Activated T-cell treated with anti-CD3 and anti-CD28 coated beads, Interleukin-2, amount 50 U/mL, for 72 hours (primary cell): ENCODE data around the gene NBAS. TPM values are rescaled to one million over a fixed set of nuclear protein-coding genes. Genes with fewer than 3 reads are reported as not detected.

Experiments
- ATAC-seq, 2 donors: fragments of 150-1000 bp; cut with Tn5 transposase; replicated peaks in 1 of 2; 2 replicates each; pipeline ENCODE4 v1.10.0; 2021; ENCODE audit warnings: moderate library complexity in 2 of 2, mild to moderate bottlenecking in 1 of 2
- DNase-seq, 2 donors: peaks; one replicate each; pipeline ENCODE4 v3.0.0; 2021 to 2022; ENCODE audit warnings: mixed read lengths in 1 of 2
- H3K27ac Mint-ChIP-seq: one replicate; pipeline ENCODE4 v1.8.0; 2022; ENCODE audit warnings: mild to moderate bottlenecking, moderate library complexity, mixed read lengths
- H3K27me3 Mint-ChIP-seq: one replicate; pipeline ENCODE4 v1.8.0; 2022; ENCODE audit warnings: low read depth, mixed read lengths
- H3K36me3 Mint-ChIP-seq, 2 donors: one replicate each; pipeline ENCODE4 v1.8.0; 2022; ENCODE audit warnings: mixed read lengths in 2 of 2, mild to moderate bottlenecking in 1 of 2; ENCODE audit not compliant: insufficient read depth in 2 of 2
- H3K4me1 Mint-ChIP-seq: one replicate; pipeline ENCODE4 v1.8.0; 2022; ENCODE audit warnings: low read depth, mixed read lengths
- H3K4me3 Mint-ChIP-seq, 2 donors: one replicate each; pipeline ENCODE4 v1.8.0; 2022; ENCODE audit warnings: mild to moderate bottlenecking in 2 of 2, mixed read lengths in 2 of 2, moderate library complexity in 2 of 2
- H3K9me3 Mint-ChIP-seq, 2 donors: one replicate each; pipeline ENCODE4 v1.8.0; 2022; ENCODE audit warnings: mixed read lengths in 2 of 2
- total RNA-seq, 2 donors: library from RNA; stranded (reverse); gene quantifications; one replicate each; pipeline ENCODE4 v1.2.3, GENCODE V29; 2022

The NBAS gene
- total RNA-seq, 2 donors from 2014 or later: 45.9 to 50.8 TPM

- DNase-seq (no peak), ATAC-seq (no peak)
- H3K27ac Mint-ChIP-seq: no peak overlapping the region
- H3K4me1 Mint-ChIP-seq: peaks cover 3% of the 10 kb centered on the region
- peaks cover 2 to 3% of the 10 kb centered on the region in 2 donors for H3K36me3 Mint-ChIP-seq
- H3K4me3 Mint-ChIP-seq: no peak overlapping the region
- peaks cover 2 to 10% of the 10 kb centered on the region in 2 donors for H3K9me3 Mint-ChIP-seq
- no peaks in the 10 kb centered on the region for H3K27me3 Mint-ChIP-seq
Measured at GRCh38 chr2:15243762-15244161, 317.4 kb downstream of the NBAS start.

- Mint-ChIP-seq H3K9me3 (peaks cover 0 to 7% of the 10 kb centered on the region in 2 donors), H3K4me3 (no peak overlapping the region), H3K4me1 (no peaks in the 10 kb centered on the region), H3K27ac (peak overlapping the region; percentile 9), H3K27me3 (no peaks in the 10 kb centered on the region), H3K36me3 (peaks cover 2 to 5% of the 10 kb centered on the region in 2 donors)
- ATAC-seq (no peak), DNase-seq (no peak)
Measured at GRCh38 chr2:15242936-15243461, 318.1 kb downstream of the NBAS start.

GRCh38 chr2:15241929-15242328 is 319.2 kb downstream of the NBAS start:
- peaks cover 2 to 5% of the 10 kb centered on the region in 2 donors for H3K36me3 Mint-ChIP-seq
- H3K4me1 Mint-ChIP-seq: no peaks in the 10 kb centered on the region
- no peak for DNase-seq
- H3K9me3 Mint-ChIP-seq: peaks cover 0 to 5% of the 10 kb centered on the region in 2 donors
- H3K27me3 Mint-ChIP-seq: no peaks in the 10 kb centered on the region
- no peak for ATAC-seq
- H3K4me3 Mint-ChIP-seq: no peak overlapping the region
- no peak overlapping the region for H3K27ac Mint-ChIP-seq

GRCh38 chr2:15241201-15241600 is 319.9 kb downstream of the NBAS start:
- H3K27ac Mint-ChIP-seq: no peak overlapping the region
- ATAC-seq: no peak
- H3K4me3 Mint-ChIP-seq: no peak overlapping the region
- H3K27me3 Mint-ChIP-seq: no peaks in the 10 kb centered on the region
- H3K4me1 Mint-ChIP-seq: no peaks in the 10 kb centered on the region
- H3K9me3 Mint-ChIP-seq: no peaks in the 10 kb centered on the region
- peaks cover 2 to 4% of the 10 kb centered on the region in 2 donors for H3K36me3 Mint-ChIP-seq
- no peak for DNase-seq

- ATAC-seq (no peak), DNase-seq (no peak)
- H3K27me3 Mint-ChIP-seq: no peaks in the 10 kb centered on the region
- no peak overlapping the region for H3K4me3 Mint-ChIP-seq
- H3K27ac Mint-ChIP-seq: no peak overlapping the region
- H3K9me3 Mint-ChIP-seq: no peaks in the 10 kb centered on the region
- H3K36me3 Mint-ChIP-seq: peaks cover 2 to 4% of the 10 kb centered on the region in 2 donors
- H3K4me1 Mint-ChIP-seq: no peaks in the 10 kb centered on the region
Measured at GRCh38 chr2:15238028-15238427, 323.1 kb downstream of the NBAS start.

- Mint-ChIP-seq H3K9me3 (peaks cover 0 to 2% of the 10 kb centered on the region in 2 donors), H3K4me3 (no peak overlapping the region), H3K27ac (no peak overlapping the region), H3K27me3 (no peaks in the 10 kb centered on the region), H3K4me1 (no peaks in the 10 kb centered on the region), H3K36me3 (peaks cover 4 to 17% of the 10 kb centered on the region in 2 donors)
- no peak for ATAC-seq
- no peak for DNase-seq
Measured at GRCh38 chr2:15230599-15231192, 330.4 kb downstream of the NBAS start.

- no peaks in the 10 kb centered on the region for H3K27me3 Mint-ChIP-seq
- H3K4me3 Mint-ChIP-seq: no peak overlapping the region
- H3K36me3 Mint-ChIP-seq: peaks cover 4 to 19% of the 10 kb centered on the region in 2 donors
- H3K27ac Mint-ChIP-seq: no peak overlapping the region
- ATAC-seq: no peak
- DNase-seq: no peak
- no peaks in the 10 kb centered on the region for H3K4me1 Mint-ChIP-seq
- peaks cover 0 to 2% of the 10 kb centered on the region in 2 donors for H3K9me3 Mint-ChIP-seq
Measured at GRCh38 chr2:15226661-15227060, 334.5 kb downstream of the NBAS start.

GRCh38 chr2:15225131-15225530 is 336.0 kb downstream of the NBAS start:
- no peak for DNase-seq
- H3K27me3 Mint-ChIP-seq: no peaks in the 10 kb centered on the region

GRCh38 chr2:15224641-15225040 is 336.5 kb downstream of the NBAS start:
- no peak for ATAC-seq
- Mint-ChIP-seq H3K27ac (no peak overlapping the region), H3K4me3 (no peak overlapping the region), H3K4me1 (no peaks in the 10 kb centered on the region), H3K27me3 (no peaks in the 10 kb centered on the region), H3K9me3 (peaks cover 0 to 2% of the 10 kb centered on the region in 2 donors), H3K36me3 (peaks cover 4 to 19% of the 10 kb centered on the region in 2 donors)
- no peak for DNase-seq

More at GRCh38 chr2:15225131-15225530, 336.0 kb downstream of the NBAS start:
- no peaks in the 10 kb centered on the region for H3K4me1 Mint-ChIP-seq
- H3K4me3 Mint-ChIP-seq: no peak overlapping the region
- H3K36me3 Mint-ChIP-seq: peaks cover 4 to 19% of the 10 kb centered on the region in 2 donors
- H3K9me3 Mint-ChIP-seq: peaks cover 0 to 2% of the 10 kb centered on the region in 2 donors
- no peak for ATAC-seq
- no peak overlapping the region for H3K27ac Mint-ChIP-seq

GRCh38 chr2:15223887-15224286 is 337.2 kb downstream of the NBAS start:
- Mint-ChIP-seq H3K27ac (no peak overlapping the region), H3K36me3 (peaks cover 4 to 17% of the 10 kb centered on the region in 2 donors), H3K4me1 (no peaks in the 10 kb centered on the region), H3K9me3 (peaks cover 0 to 2% of the 10 kb centered on the region in 2 donors), H3K4me3 (no peak overlapping the region), H3K27me3 (no peaks in the 10 kb centered on the region)
- no peak for DNase-seq
- ATAC-seq: peak in 1 of 2 donors; percentile 52

GRCh38 chr2:15222856-15223255 is 338.3 kb downstream of the NBAS start:
- no peaks in the 10 kb centered on the region for H3K27me3 Mint-ChIP-seq

GRCh38 chr2:15220603-15221002 is 340.5 kb downstream of the NBAS start:
- H3K4me1 Mint-ChIP-seq: no peaks in the 10 kb centered on the region
- peaks cover 4 to 5% of the 10 kb centered on the region in 2 donors for H3K36me3 Mint-ChIP-seq
- no peak overlapping the region for H3K27ac Mint-ChIP-seq
- no peaks in the 10 kb centered on the region for H3K9me3 Mint-ChIP-seq
- H3K4me3 Mint-ChIP-seq: no peak overlapping the region
- DNase-seq (no peak), ATAC-seq (no peak)
- no peaks in the 10 kb centered on the region for H3K27me3 Mint-ChIP-seq

More at GRCh38 chr2:15222856-15223255, 338.3 kb downstream of the NBAS start:
- Mint-ChIP-seq H3K4me1 (no peaks in the 10 kb centered on the region), H3K4me3 (no peak overlapping the region), H3K9me3 (no peaks in the 10 kb centered on the region), H3K27ac (no peak overlapping the region), H3K36me3 (peaks cover 2 to 10% of the 10 kb centered on the region in 2 donors)
- no peak for DNase-seq
- no peak for ATAC-seq

GRCh38 chr2:15218423-15219086 is 342.6 kb downstream of the NBAS start:
- no peak overlapping the region for H3K27ac Mint-ChIP-seq
- H3K4me3 Mint-ChIP-seq: no peak overlapping the region
- peaks cover 8 to 9% of the 10 kb centered on the region in 2 donors for H3K36me3 Mint-ChIP-seq
- H3K4me1 Mint-ChIP-seq: no peaks in the 10 kb centered on the region
- ATAC-seq (no peak), DNase-seq (no peak)
- H3K9me3 Mint-ChIP-seq: no peaks in the 10 kb centered on the region
- no peaks in the 10 kb centered on the region for H3K27me3 Mint-ChIP-seq
